Loucy (cell line): ENCODE results near the gene CUEDC2.

Source experiments
- H2AFZ ChIP-seq: fragments of 200-600 bp; sonication (generic); 2 replicates; pipeline ENCODE4 v1.6.0; 2016; ENCODE audit warnings: antibody characterized with exemption, mild to moderate bottlenecking, low read length, moderate library complexity
- H3F3A ChIP-seq: fragments of 200-600 bp; 2 replicates; pipeline ENCODE4 v1.6.0; 2016; ENCODE audit warnings: antibody characterized with exemption, low read depth, mild to moderate bottlenecking
- H3K27me3 ChIP-seq: fragments of 200-600 bp; sonication (generic); 2 replicates; pipeline ENCODE4 v1.6.1; 2014; ENCODE audit warnings: low read length, mild to moderate bottlenecking; ENCODE audit not compliant: insufficient read depth, poor library complexity, severe bottlenecking
- H3K36me3 ChIP-seq: fragments of 200-600 bp; sonication (generic); 2 replicates; pipeline ENCODE4 v1.6.1; 2016; ENCODE audit warnings: low read length; ENCODE audit not compliant: insufficient read depth
- H3K4me1 ChIP-seq: fragments of 200-600 bp; sonication (generic); 2 replicates; pipeline ENCODE4 v1.5.1; 2014; ENCODE audit warnings: low read length, mild to moderate bottlenecking; ENCODE audit not compliant: insufficient read depth, poor library complexity, severe bottlenecking
- H3K4me2 ChIP-seq: fragments of 200-600 bp; sonication (generic); 2 replicates; pipeline ENCODE4 v1.6.0; 2014; ENCODE audit warnings: antibody characterized with exemption, low read length, low read depth, mild to moderate bottlenecking; ENCODE audit not compliant: poor library complexity, severe bottlenecking
- H3K4me3 ChIP-seq: fragments of 200-600 bp; sonication (generic); 2 replicates; pipeline ENCODE4 v1.5.1; 2014; ENCODE audit warnings: low read length, mild to moderate bottlenecking, mixed read lengths; ENCODE audit not compliant: poor library complexity, severe bottlenecking
- H3K79me2 ChIP-seq: fragments of 200-600 bp; sonication (generic); 2 replicates; pipeline ENCODE4 v1.6.1; 2014; ENCODE audit warnings: low read length; ENCODE audit not compliant: insufficient read depth
- H3K9ac ChIP-seq: fragments of 200-600 bp; sonication (generic); 2 replicates; pipeline ENCODE4 v1.6.0; 2014; ENCODE audit warnings: mild to moderate bottlenecking, low read depth, low read length, moderate library complexity; ENCODE audit not compliant: poor library complexity, severe bottlenecking
- H3K9me2 ChIP-seq: fragments of 200-600 bp; sonication (generic); replicated peaks from 2 replicates; pipeline ENCODE4 v1.6.1; 2016; ENCODE audit warnings: low read depth, low read length, mixed read lengths
- H3K9me3 ChIP-seq: fragments of 200-600 bp; sonication (generic); 2 replicates; pipeline ENCODE4 v1.6.1; 2014; ENCODE audit warnings: mild to moderate bottlenecking, antibody characterized with exemption, low read length, low read depth; ENCODE audit not compliant: insufficient read depth
- H4K20me1 ChIP-seq: fragments of 200-600 bp; sonication (generic); 2 replicates; pipeline ENCODE4 v1.6.0; 2014; ENCODE audit warnings: antibody characterized with exemption, low read length, mild to moderate bottlenecking; ENCODE audit not compliant: insufficient read depth, poor library complexity, severe bottlenecking
- EZH2phosphoT487 ChIP-seq: fragments of 200-600 bp; IDR thresholded peaks from 2 replicates; pipeline ENCODE4 v1.6.1; 2018; ENCODE audit warnings: antibody characterized with exemption, mild to moderate bottlenecking, moderate library complexity, borderline replicate concordance
- TF ChIP-seq, protein P1 (sequence below): fragments of 200-600 bp; sonication (generic); conservative IDR thresholded peaks from 2 replicates; pipeline ENCODE4 v1.5.1; 2014; ENCODE audit warnings: mild to moderate bottlenecking, antibody characterized with exemption, low read length

The CUEDC2 gene

DNA sequence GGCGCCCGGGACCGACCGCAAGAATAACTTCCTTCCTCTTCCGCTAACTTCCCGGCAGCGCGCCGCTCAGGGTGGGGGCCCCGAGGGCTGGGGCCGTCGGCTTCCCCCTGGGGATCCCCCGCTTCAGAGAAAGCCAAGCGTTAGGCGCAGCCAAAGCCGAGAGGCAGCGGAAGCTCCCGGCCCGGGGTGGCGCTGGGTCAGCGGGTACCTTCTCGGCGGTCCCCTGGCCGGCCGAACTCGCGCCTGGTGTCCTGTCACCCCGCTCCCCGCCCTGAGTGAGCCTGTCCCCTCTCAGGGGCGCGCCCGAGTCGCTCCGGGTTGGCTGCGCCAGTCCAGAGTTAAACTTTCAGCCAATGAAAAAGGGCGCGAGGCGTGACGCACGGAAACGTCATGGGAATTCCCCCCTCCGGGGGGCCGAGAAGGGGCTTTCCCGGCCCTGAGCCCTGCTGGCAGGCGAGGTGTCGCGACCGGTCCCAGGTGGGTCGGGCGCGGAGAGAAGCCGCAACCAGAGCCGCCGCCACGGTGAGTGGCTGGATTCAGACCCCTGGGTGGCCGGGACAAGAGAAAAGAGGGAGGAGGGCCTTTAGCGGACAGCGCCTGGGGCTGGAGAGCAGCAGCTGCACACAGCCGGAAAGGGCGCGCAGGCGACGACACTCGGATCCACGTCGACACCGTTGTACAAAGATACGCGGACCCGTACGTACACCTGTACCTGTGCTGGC, 38.1 kb downstream of the CUEDC2 start:
- peak overlapping the region; percentile 88 for H3K4me2 ChIP-seq
- H2AFZ ChIP-seq: peak overlapping the region; percentile 76
- no peaks in the 10 kb centered on the region for H3F3A ChIP-seq
- H3K9me3 ChIP-seq: no peaks in the 10 kb centered on the region
- H3K9me2 ChIP-seq: no peaks in the 10 kb centered on the region
- peaks cover 17% of the 10 kb centered on the region for H3K4me1 ChIP-seq
- H4K20me1 ChIP-seq: no peaks in the 10 kb centered on the region
- H3K36me3 ChIP-seq: peaks cover 3% of the 10 kb centered on the region; the same call in 1 of the 2 replicates
- no peak for TF ChIP-seq EZH2phosphoT487
- TF ChIP-seq, protein P1, sequence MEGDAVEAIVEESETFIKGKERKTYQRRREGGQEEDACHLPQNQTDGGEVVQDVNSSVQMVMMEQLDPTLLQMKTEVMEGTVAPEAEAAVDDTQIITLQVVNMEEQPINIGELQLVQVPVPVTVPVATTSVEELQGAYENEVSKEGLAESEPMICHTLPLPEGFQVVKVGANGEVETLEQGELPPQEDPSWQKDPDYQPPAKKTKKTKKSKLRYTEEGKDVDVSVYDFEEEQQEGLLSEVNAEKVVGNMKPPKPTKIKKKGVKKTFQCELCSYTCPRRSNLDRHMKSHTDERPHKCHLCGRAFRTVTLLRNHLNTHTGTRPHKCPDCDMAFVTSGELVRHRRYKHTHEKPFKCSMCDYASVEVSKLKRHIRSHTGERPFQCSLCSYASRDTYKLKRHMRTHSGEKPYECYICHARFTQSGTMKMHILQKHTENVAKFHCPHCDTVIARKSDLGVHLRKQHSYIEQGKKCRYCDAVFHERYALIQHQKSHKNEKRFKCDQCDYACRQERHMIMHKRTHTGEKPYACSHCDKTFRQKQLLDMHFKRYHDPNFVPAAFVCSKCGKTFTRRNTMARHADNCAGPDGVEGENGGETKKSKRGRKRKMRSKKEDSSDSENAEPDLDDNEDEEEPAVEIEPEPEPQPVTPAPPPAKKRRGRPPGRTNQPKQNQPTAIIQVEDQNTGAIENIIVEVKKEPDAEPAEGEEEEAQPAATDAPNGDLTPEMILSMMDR: no peak
- H3K27me3 ChIP-seq: no peaks in the 10 kb centered on the region
- peak overlapping the region; percentile 79 for H3K9ac ChIP-seq
- peaks cover 13% of the 10 kb centered on the region; the same call in 1 of the 2 replicates for H3K79me2 ChIP-seq
- H3K4me3 ChIP-seq: peak overlapping the region; percentile 77

DNA sequence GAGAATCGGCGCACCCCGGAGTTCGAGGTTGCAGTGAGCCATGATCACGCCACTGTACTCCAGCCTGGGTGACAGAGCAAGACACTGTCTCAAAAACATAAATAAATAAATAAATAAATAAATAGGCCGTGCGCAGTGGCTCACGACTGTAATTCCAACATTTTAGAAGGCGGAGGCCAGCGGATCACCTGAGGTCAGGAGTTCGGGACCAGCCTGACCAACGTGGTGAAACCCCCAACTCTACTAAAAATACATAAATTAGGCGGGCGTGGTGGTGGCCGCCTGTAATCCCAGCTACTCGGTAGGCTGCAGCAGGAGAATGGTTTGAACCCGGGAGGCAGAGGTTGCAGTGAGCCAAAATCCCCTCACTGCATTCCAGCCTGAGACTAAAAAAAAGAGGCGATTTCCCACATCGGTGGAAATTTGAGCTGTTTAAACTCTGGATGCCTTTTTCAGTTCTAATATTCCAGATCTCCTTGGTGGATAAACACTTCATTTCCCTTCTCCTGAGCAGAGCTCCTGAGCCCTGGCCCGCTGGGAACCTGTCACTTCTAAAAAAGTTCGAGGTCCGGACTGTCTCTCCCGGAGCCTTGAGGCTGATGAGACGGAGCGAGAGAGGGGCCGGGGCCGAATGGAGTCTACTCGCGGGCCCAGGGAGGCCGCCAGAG, 38.8 kb downstream of the CUEDC2 start:
- H3K79me2 ChIP-seq: peaks cover 13% of the 10 kb centered on the region; the same call in 1 of the 2 replicates
- peak overlapping the region; percentile 77 for H3K4me3 ChIP-seq
- peaks cover 3% of the 10 kb centered on the region; the same call in 1 of the 2 replicates for H3K36me3 ChIP-seq
- H3K9me2 ChIP-seq: no peaks in the 10 kb centered on the region
- no peaks in the 10 kb centered on the region for H4K20me1 ChIP-seq
- peaks cover 17% of the 10 kb centered on the region for H3K4me1 ChIP-seq
- peak overlapping the region; percentile 76; the same call in 1 of the 2 replicates for H2AFZ ChIP-seq
- H3K27me3 ChIP-seq: no peaks in the 10 kb centered on the region
- peak overlapping the region; percentile 88 for H3K4me2 ChIP-seq
- TF ChIP-seq EZH2phosphoT487: no peak
- TF ChIP-seq, protein P1: peak; percentile 82
- H3K9ac ChIP-seq: peak overlapping the region; percentile 79
- H3F3A ChIP-seq: no peaks in the 10 kb centered on the region
- no peaks in the 10 kb centered on the region for H3K9me3 ChIP-seq

DNA sequence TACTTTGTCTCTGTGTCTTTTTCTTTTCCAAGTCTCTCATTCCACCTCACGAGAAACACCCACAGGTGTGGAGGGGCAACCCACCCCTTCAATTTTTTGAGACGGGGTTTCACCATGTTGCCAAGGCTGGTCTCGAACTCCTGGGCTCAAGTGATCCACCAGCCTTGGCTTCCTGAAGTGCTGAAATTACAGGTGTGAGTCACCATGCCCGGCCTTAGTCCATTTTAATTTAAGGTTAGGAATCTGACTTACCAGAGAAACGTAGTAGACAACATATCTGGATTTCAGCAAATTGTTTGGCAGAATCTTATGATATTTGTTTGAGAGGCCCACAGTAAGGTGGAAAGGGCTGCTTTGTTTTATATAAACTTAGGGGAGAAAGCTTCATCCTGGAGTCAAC, 40.1 kb downstream of the CUEDC2 start:
- no peaks in the 10 kb centered on the region for H3F3A ChIP-seq
- H2AFZ ChIP-seq: no peak overlapping the region
- H3K79me2 ChIP-seq: peaks cover 13% of the 10 kb centered on the region; the same call in 1 of the 2 replicates
- no peaks in the 10 kb centered on the region for H3K9me3 ChIP-seq
- peaks cover 17% of the 10 kb centered on the region for H3K4me1 ChIP-seq
- no peak overlapping the region for H3K4me3 ChIP-seq
- no peaks in the 10 kb centered on the region for H3K36me3 ChIP-seq
- H3K4me2 ChIP-seq: no peak overlapping the region
- no peaks in the 10 kb centered on the region for H4K20me1 ChIP-seq
- TF ChIP-seq EZH2phosphoT487: no peak
- TF ChIP-seq, protein P1: no peak
- no peaks in the 10 kb centered on the region for H3K9me2 ChIP-seq
- H3K27me3 ChIP-seq: no peaks in the 10 kb centered on the region
- no peak overlapping the region for H3K9ac ChIP-seq
